Right lung (tissue), 5 donors: ENCODE data around the gene CNNM1. TPM values are rescaled to one million over a fixed set of nuclear protein-coding genes. Genes with fewer than 3 reads are reported as not detected.

Experiments
- polyA plus RNA-seq, 5 donors: library from polyadenylated mRNA; unstranded; fragments of 120-200 nt; gene quantifications; one replicate each; pipeline versions ENCODE4 v1.2.1 to v1.2.3, GENCODE V29; 2013; ENCODE audit warnings: inconsistent platforms in 1 of 5, low replicate concordance in 1 of 5; ENCODE audit not compliant: insufficient read length in 5 of 5, insufficient read depth in 1 of 5

Gene CNNM1
- polyA plus RNA-seq, 5 donors = 0.22 to 0.33 (median 0.28) TPM

Other genes with a start within 250 kb of the CNNM1 start
- gene HPSE2, start 93.5 kb upstream of the CNNM1 start, polyA plus RNA-seq = 10 to 100 TPM; 11.9 to 19.1 (median 13.8) TPM
- gene GOT1, start 101.3 kb downstream of the CNNM1 start, polyA plus RNA-seq = 10 to 100 TPM; 27.6 to 30.8 (median 28.6) TPM
- under 1 TPM in 1 of 5 donors, not detected in 4; 0.17 TPM for gene NKX2-3, start 203.6 kb downstream of the CNNM1 start, polyA plus RNA-seq